GM21737 (cell line): ENCODE data around the gene TMEM231.

Source experiments
- ATAC-seq: cut with Tn5 transposase; IDR thresholded peaks from one replicate; pipeline ENCODE4 v1.9.1; 2021; ENCODE audit warnings: mild to moderate bottlenecking, moderate library complexity; ENCODE audit not compliant: unreplicated experiment

The TMEM231 gene

GRCh38 chr16:75495076-75495674 is 60.9 kb downstream of the TMEM231 start, which contains the start of gene CHST6:
TSS of gene CHST6 (minus strand) at chr16:75495441. CDS start at chr16:75479828, 15,613 bp downstream.
- ATAC-seq = peak; percentile 68

- ATAC-seq = no peak
Measured at GRCh38 chr16:75494661-75495075, 61.4 kb downstream of the TMEM231 start.

GRCh38 chr16:75494184-75494583 is 61.9 kb downstream of the TMEM231 start:
- ATAC-seq = no peak

- no peak for ATAC-seq
Measured at GRCh38 chr16:75491876-75492275, 64.2 kb downstream of the TMEM231 start.

- no peak for ATAC-seq
Measured at GRCh38 chr16:75488322-75488721, 67.7 kb downstream of the TMEM231 start.
